ENCODE results near the gene CENPL. TPM values are rescaled to one million over a fixed set of nuclear protein-coding genes. Genes with fewer than 3 reads are reported as not detected.

The CENPL gene
- 5.8 and 8.7 TPM in 2 replicates for polyA plus RNA-seq (2011; rRNA removed)
- 4.0 and 9.5 TPM in 2 replicates for polyA minus RNA-seq (2011; rRNA and poly(A)+ RNA removed)

GRCh38 chr1:173824315-173825081 is at the start of gene CENPL, which contains the start of gene DARS2:
TSS of gene CENPL (minus strand) at chr1:173824883. CDS start at chr1:173811299, 13,584 bp downstream.
TSS of gene DARS2 (plus strand) at chr1:173824673. CDS start at chr1:173825230, 557 bp downstream.
- peak; percentile 96 for DNase-seq (ENCODE audit: low read depth, low spot score)
- ChIA-PET POLR2A (interaction anchor here (0.5 to 2.3 kb wide), 10 partner anchors 13 to 395 kb away, joined by 3 to 7 read pairs (median 4); partner anchors contain the start of genes GAS5, KLHL20 and ZBTB37), CTCF (interaction anchor here (0.9 to 5.4 kb wide), 8 partner anchors 13 to 1083 kb away, joined by 3 to 33 read pairs (median 4); no protein-coding TSS in a partner anchor)
- TF ChIP-seq CTCF (IDR thresholded peaks at IDR 0.05; ENCODE audit: low read depth, low read length): no peak
- H3K27me3 ChIP-seq (ENCODE audit: control insufficient read depth, insufficient read depth, low read length): no peaks in the 10 kb centered on the region
- peak within 1 kb of the TSS; percentile 98 for H3K27ac ChIP-seq (ENCODE audit: low read depth, low read length)
- no peaks in the 10 kb centered on the region; the same call in 1 of the 2 replicates for H3K9me3 ChIP-seq (ENCODE audit: control insufficient read depth, insufficient read depth, low read length)
- H3K4me3 ChIP-seq (ENCODE audit: low read depth, low read length): peak within 1 kb of the TSS; percentile 98

GRCh38 chr1:173871500-173871899 is 46.8 kb upstream of the CENPL start:
- ChIA-PET POLR2A (no interaction called here), CTCF (no interaction called here)
- Histone ChIP-seq H3K9me3 (ENCODE audit: control insufficient read depth, insufficient read depth, low read length) (no peaks in the 10 kb centered on the region), H3K27me3 (ENCODE audit: control insufficient read depth, insufficient read depth, low read length) (no peaks in the 10 kb centered on the region), H3K27ac (ENCODE audit: low read depth, low read length) (no peak overlapping the region), H3K4me3 (ENCODE audit: low read depth, low read length) (no peak overlapping the region)
- TF ChIP-seq CTCF (IDR thresholded peaks at IDR 0.05; ENCODE audit: low read depth, low read length): no peak
- DNase-seq (ENCODE audit: low read depth, low spot score): no peak

- ChIA-PET CTCF (no interaction called here), POLR2A (no interaction called here)
- no peak overlapping the region for H3K27ac ChIP-seq (ENCODE audit: low read depth, low read length)
- H3K9me3 ChIP-seq (ENCODE audit: control insufficient read depth, insufficient read depth, low read length): no peaks in the 10 kb centered on the region
- no peak for TF ChIP-seq CTCF (IDR thresholded peaks at IDR 0.05; ENCODE audit: low read depth, low read length)
- H3K4me3 ChIP-seq (ENCODE audit: low read depth, low read length): no peak overlapping the region
- no peaks in the 10 kb centered on the region for H3K27me3 ChIP-seq (ENCODE audit: control insufficient read depth, insufficient read depth, low read length)
- no peak for DNase-seq (ENCODE audit: low read depth, low spot score)
Measured at GRCh38 chr1:173871091-173871490, 46.4 kb upstream of the CENPL start.

GRCh38 chr1:173870252-173871075 is 45.8 kb upstream of the CENPL start:
- no peak overlapping the region for H3K4me3 ChIP-seq (ENCODE audit: low read depth, low read length)
- no peak overlapping the region for H3K27ac ChIP-seq (ENCODE audit: low read depth, low read length)
- no peaks in the 10 kb centered on the region for H3K27me3 ChIP-seq (ENCODE audit: control insufficient read depth, insufficient read depth, low read length)
- TF ChIP-seq CTCF (IDR thresholded peaks at IDR 0.05; ENCODE audit: low read depth, low read length): no peak
- no peaks in the 10 kb centered on the region for H3K9me3 ChIP-seq (ENCODE audit: control insufficient read depth, insufficient read depth, low read length)
- DNase-seq (ENCODE audit: low read depth, low spot score): no peak
- ChIA-PET CTCF (interaction anchor here (1.5 kb wide), 1 partner anchor 348 kb away, joined by 3 read pairs; no protein-coding TSS in a partner anchor), POLR2A (no interaction called here)
